Stimulated activated CD8-positive, alpha-beta memory T cell treated with anti-CD3 and anti-CD28 coated beads, Interleukin-4, amount 100 ng/mL, for 48 hours (primary cell): ENCODE measurements around the gene PEAK1.

Experiments used
- DNase-seq: peaks from one replicate; pipeline ENCODE4 v3.0.0-alpha.2; 2020

Gene PEAK1

DNA sequence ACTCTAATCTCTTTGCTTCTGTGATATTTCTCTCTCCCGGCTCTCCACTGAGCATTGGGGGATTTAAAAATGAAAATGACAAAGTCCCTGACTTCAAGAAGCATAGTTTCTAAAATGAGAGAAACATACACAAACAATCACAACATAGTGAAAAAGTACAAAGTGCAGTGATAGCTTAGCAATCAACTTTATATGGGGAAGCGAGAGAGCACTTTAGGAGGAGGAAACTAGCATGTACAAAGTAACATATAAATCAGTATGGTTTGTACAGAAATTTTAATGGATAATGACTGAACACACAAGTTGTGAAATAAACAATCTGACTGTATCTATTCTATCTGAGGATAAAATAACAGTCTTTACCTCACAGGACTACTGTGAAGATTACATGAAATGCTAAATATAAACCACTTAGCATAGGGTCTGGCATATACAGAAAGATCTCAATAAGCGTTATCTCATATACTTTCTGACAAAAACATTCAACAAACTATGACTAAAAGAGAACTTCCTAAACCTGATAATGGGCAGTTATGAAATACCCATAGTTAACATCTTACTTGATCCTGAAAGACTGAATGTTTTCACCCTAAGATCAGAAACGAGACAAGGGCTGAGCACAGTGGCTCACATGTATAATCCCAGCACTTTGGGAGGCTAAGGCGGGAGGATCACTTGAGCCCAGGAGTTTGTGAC is 61.2 kb downstream of the PEAK1 start:
- DNase-seq, result no peak

DNA sequence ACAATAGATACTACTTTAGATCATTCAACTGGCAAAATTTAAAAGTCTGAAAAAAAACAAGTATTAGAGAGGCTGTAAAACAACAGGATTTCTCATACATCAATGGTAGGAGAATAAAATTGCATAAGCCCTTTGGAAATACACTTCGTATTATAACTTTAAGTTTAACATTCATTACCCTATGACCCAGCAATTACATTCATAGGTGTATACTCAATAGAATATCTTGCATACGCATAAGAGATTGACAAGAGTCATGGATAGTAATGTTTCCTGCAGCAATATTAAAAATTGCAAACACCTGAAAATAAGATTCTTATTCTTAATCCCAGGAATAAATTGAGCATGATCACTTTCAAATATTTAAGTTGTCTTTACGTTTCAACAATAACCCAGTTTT is 63.6 kb downstream of the PEAK1 start:
- no peak for DNase-seq

DNA sequence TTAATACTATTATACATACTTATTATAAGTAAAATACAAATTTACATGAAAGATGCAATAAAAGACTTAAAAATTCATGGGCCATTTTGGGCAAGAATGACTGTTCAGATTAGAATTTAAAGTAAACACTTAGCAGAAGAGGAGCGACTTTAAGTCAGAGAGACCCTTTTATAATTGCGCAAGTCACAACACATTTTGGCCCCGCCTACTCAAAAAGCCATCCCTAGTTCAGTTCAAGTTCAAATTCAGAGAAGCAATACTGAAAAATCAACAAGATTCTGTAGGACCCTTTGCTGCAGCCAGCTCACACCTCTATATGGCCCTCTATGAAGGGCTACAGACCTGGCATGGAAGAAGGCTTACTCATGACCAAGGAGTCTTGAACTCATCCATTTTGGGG is 64.6 kb downstream of the PEAK1 start:
- DNase-seq, result no peak

DNA sequence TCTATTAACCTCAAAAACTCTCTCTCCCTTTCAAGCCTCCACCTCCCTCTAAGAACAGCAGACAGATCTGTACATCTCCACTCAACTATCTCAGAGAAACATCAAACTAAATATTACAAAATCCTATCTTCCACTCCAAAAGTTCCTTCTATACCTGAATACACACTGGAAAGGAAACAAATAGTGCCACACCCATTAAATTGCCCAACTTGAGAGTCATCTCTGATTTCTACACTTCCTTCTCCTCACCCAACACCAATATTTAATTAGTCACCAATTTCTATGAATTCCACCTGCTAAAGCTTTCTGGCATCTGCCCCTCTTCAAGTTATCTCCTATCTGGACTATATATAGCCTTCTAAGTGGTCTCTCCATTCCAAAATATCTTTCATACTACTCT is 65.8 kb downstream of the PEAK1 start:
- DNase-seq, result no peak

DNA sequence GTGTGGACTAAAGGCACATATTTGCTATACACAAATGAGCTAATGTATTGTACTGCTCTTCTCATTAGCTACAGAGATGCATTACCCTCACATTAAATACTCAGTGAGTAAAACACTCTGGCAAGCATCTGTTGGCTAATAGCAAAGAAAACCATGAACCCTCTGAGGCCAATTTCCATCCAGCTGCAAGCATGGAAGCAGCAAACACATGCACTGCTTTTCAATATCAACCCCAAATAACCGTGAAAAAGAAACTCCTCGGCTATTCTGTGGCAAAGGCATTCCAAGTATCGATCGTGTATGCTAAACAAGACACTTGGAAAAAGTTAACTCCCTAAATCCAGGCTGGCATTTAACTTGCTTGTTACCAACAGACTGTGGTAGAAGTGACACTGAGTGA is 67.0 kb downstream of the PEAK1 start:
- no peak for DNase-seq

DNA sequence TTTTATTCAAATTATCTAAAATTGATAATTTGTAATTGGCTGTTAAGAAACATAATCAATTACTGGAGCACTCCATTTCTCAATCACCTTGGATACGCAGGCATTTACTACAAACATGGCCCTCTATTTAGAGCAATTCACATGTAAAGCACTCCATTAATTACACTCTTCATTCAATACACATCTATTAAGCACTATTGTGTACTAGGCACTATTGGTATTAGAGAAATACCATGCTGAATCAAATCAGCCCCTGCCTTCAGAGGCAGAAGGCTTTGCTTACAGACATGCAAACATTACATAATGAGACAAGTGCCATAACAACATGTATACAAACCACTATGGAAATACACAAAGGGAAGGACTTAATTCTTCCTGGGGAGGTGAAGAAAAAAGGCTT is 69.1 kb downstream of the PEAK1 start:
- DNase-seq, result no peak

DNA sequence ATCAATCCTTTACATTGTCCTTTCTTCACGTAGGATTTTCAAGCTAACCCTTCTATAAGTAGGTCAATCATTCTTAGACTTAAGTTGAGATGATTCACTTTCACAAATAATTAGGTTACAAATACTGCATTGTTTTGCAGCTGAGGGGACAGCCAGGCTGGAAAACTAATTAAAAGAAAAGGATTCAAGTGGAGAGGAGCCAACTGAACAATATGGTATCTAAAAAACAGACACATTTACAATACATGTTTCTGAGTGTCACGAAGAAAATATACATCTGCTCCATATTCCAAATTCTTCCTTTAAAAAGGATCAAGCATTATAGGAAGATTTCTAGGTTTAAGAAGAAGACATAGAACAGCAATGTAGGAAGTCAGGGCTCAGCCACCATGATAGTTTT is 70.2 kb downstream of the PEAK1 start:
- no peak for DNase-seq

DNA sequence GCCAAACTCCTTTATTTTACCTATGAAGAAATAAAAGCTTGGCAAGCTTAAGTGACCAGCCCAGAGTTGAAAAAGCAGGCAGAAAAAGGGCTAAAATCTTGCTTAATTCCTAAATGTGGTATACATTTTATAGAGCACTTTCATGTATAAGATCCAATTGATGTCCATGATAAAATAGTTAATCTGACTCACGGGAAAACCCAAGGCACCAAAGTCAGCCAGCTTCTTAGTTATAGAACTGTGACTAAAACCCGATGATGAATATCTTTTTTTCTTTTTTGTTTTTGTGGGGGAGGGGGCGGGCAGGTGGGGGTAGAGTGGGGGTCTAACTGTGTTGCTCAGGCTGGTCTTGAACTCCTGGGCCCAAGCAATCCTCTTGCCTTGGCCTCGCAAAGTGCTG is 71.4 kb downstream of the PEAK1 start:
- DNase-seq, result no peak

DNA sequence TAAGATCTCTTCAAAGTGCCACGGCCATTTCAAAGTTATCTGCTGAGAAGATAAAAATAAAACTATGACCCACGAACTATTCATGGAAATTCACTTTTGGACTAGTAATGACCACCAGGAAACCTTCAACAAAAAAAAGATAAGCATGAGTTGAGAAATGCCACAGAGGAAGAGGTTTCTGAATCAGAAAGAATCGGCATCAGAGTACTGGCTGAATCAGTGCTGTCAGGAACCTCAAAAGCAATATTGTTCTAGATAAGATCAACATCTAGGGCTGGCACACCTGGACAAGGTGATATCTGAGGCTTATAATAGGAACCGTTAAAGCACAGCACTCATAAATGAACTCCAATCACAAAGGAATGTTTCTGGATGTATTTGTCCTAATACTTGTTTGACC is 72.7 kb downstream of the PEAK1 start:
- DNase-seq, result no peak

DNA sequence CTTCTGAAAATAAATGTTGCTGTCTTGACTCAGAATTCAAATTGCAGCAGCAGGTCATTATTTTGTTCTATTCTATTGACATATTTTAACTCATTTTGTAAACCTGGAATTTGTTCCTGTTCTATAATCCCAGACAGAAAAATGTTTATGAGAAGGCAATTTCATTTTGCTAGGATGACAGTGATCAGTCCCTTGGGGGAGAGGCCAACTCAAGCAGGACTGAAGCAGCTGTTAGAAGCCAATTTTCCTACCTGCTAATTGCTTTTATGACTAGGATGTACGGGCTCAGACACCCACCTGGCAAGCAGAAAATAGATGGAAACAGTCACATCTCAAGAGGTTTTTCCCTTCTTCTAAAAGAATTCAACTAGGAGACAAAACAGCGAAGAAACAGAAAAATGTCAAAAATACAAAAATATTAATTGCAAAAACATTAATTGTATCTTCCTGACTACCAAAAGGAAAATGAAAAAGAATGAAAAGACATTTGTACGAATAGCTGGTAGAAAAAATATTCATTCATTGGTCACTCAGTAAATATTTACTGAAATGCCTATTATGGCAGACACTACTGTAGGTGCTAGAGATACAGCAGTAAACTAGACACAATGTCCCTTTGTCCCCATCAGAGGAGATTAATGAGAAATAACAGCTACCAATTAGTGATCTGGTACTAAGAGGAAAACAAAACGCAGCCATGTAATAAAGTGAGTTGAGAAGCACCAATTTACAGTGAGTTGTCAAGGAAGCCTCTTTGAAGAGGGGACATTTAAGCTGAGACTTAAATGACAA is 73.5 kb downstream of the PEAK1 start:
- DNase-seq, result no peak

DNA sequence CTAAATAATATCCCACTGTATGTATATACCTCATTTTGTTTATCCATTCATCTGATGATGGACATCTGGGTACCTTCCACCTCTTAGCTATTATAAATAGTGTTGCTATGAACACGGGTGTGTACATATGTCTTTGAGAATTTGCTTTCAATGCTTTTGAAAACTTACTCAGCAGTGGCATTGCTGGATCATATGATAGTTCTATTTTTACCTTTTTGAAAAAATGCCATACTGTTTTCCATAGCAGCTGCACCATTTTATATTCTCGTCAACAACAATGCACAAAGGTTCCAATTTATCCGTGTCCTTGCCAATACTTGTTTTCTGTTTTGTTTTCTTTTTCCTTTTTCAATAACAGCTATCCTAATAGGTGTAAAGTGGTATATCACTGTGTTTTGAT is 77.1 kb downstream of the PEAK1 start:
- no peak for DNase-seq

DNA sequence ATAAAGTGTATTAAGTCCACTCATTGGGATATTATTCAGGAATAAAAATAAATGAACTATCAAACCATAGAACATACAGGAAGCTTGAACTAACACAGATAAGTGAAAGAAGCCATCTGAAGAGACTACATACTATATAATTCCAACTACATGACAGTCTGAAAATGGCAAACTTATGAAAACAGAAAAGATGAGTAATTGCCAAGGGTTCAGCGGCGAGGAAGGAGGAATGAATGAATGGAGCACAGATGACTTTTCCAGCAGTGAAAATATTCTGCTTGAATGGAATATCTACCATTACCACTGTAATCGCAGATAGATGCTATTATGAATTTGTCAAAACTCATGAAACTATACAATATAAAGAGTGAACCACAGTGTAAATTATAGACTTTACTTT is 79.7 kb downstream of the PEAK1 start:
- DNase-seq, result no peak

DNA sequence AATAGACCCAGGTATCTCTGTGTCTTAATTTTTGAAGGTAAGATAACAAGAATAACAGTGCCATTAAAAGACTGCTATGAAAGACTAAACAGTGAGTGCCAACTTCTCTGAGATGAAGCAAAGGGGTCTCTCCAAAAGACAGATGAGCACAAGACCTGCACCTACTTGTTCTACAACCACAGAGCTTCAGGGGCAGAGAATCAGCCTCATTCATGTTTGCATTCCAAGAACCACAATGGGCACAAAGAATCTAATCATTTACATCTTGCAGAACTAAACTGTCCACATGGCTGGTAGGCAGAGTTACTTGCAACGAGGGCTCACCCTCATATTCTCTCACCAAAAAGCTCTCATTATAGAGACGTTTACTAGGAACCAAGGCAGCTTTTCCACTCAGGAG is 83.9 kb downstream of the PEAK1 start:
- DNase-seq, result no peak

DNA sequence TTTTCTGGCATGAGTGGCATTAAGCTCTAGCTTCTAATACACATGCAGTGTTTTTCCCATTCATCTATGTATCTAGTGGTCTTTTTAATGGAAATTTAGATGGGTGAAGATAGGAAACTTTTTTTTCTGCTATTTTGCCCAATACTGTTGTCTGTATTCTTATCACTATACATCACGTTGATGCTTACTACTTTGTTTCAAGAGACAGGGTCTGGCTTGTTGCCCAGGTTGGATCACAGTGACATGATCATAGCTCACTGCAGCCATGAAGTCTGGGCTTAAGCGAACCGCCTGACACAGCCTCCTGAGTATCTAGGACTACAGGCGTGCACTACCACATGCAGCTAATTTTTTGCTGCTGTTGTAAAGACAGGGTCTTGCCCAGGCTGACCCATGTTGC is 84.6 kb downstream of the PEAK1 start:
- no peak for DNase-seq

DNA sequence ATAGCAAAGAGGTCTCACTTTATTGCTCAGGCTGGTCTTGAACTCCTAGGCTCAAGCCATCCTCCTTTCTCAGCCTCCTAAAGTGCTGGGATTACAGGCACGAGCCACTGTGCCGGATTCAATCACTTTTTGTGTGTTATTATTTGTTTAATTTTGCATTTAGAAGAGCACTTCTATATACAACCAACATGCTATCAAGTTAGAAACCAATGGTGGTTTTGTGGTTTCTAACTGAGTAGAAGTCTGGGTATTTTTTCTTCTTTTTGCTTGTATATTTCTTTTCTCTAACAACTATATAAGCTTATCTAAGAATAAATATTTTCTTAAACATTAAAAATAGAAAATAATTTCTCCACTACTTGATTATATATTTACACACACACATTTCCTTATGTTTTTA is 86.7 kb downstream of the PEAK1 start:
- DNase-seq, result no peak

DNA sequence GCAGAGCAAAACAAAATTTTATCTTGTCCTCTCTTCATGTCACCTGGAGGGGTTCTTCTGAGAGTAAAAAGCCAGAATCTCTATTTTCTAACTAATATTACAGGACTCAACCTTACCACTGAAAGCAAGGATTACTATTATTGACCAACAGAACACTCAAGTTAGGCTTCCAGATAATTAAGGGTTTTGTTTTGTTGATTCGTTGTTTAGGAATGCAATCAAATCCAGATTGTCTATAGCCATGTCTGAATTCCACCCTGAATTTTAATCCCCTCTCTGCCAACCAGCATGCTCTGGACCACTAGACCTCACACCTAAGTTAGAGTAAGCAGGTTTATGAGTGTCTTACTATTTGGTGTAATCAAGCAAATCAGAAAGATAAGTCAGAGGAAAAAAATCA is 90.7 kb downstream of the PEAK1 start:
- no peak for DNase-seq

DNA sequence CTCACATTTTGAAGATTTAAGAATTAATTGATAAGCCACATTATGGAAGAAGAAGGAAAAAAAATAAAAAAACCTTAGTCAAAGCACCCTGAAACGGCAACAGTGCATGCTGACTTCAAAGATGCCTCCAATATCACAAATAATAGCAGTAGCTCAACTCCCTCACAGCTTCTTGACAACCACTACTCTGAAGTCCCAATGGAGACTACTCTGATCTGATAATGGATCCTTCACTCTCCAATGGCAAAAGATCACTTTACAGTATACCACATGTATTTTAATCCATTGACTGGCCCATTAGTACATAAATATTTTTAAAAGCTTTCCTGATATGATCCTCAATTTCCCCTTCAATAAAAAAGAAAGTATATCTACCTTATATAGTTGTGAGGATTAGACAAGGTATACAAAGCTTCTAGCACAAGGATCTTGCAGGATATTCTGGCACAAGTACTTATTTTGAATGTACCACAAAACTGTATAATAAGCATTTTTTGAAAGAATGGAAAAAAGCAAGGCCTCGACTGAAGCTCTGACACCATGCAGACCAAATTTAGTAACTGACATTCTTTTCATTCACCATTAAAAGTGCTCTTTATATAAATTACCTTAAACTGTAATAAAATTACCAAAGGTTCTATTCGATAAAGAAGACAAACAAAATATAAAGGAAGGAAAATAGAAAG is 91.9 kb downstream of the PEAK1 start:
- DNase-seq, result no peak

DNA sequence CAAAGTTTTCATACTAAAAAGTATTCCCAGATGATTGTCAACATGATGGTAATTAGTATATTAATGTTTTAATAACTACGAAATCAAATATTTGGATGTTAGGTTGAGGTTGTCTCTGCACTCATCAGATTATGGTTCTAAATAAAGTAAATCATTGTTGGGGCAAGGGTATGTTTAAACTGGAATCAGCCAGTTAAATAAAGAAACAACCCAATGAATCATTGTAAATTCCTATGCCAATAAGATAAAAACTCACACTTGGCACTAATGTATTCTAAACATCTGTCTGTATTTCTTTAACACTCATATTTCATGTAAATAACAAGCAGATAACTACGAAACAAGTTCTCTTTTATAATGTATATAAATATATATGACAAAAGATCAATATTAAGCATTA is 92.7 kb downstream of the PEAK1 start:
- no peak for DNase-seq

DNA sequence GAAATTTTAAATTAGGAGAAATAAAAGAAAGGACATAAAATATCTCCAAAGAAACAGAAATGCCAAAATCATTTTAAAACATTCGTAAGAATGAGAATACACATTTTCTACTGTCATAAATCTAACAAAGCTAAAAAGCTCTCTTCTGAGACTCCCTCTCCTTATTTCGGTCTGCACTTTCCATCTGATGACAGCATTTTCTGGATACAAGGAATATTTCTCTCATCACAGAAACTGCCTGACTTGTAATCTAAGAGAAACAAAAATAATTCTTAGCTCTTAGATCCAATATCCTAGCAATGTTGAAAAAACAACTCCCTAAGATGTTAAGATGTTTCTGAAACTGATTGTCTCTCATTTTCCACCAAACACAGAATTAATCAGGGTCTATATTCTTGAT is 93.5 kb downstream of the PEAK1 start:
- DNase-seq, result no peak

DNA sequence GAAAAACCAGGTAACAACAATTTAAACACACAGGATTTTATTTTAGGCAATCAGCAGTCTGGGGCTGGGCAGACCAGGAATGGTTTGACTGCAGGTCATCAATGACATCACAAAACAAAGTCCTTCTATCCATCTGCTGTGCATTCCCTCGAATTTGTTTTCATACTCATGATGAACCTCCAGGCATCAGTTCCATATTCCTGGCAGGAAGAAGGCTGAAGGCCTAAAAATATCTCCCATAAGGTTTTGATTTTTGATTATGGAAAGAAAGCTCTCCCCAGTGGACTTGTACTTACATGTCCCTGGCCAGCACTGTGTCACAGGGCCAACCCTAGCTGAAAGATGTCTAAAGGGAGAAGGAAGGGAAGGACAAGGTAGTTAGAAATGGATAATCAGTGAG is 107.4 kb downstream of the PEAK1 start:
- DNase-seq, result no peak

DNA sequence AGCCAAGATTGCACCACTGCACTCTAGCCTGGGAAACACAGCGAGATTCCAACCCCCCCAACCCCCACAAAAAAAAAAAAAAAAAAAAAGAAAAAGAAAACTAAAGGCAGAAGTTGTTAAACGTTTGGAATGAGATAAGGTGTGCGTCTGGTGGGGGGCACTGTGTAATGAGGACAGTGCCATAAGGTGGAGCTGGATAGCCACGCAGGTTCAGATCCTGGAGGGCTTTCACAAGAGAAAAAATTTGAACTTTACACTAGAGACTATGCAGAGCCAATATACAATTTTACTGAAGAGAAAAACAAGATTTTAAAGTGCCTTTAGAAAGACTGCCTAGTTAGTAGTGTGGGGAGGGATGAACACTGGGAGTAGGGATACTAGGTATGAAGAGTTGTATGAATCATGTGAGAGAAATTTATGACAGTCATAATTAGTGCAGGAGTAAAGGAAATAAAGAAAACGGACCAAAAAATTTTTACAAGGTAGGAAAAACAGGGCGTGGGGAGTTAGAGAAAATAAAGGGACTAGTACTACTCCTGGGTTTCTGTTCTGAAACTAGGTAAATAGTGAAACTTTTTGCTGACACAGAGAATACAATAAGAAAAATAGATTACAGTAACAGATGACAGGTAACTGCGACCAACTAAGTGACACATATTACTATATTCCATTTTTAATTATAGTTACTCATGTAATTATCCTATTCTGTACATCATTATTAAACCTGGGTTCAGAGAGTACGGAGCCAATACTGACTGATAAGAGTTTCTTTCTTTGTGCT is 108.1 kb downstream of the PEAK1 start:
- no peak for DNase-seq

DNA sequence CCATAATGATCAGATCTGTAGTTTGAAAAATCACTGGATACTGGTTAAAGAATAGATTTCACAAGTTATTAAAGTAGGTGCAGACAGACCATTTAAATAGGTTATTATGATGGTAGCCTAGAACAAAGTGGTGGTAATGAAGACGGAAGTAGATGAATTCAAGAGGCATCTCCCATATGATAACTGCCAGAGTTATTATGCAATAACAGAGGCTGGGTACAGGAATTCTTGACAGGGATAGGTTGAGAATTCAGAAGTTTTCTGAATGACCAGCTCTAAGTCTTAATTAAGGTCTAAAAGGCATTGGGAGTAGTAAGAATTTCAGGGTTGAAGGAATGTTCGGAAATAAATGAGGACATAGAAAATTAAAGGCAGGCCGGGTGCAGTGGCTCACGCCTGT is 108.9 kb downstream of the PEAK1 start:
- DNase-seq, result no peak

DNA sequence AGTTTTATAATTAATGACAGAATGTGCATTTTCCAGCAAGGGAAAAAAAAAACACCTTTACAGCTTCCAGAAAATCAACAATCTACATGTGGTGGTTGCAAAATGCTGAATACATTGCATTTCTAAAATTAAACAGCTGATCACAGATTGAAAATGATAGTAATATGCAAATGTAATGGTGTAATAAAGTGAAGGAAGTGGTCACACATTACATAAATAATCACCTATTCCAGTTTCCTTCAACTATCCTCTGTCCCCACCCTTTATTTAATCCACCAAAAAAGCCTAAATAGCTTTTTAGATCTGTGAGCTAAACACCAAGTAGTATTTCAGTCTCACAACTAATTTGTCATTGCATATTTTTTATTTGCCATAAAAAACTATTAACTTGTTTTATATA is 110.5 kb downstream of the PEAK1 start:
- no peak for DNase-seq

DNA sequence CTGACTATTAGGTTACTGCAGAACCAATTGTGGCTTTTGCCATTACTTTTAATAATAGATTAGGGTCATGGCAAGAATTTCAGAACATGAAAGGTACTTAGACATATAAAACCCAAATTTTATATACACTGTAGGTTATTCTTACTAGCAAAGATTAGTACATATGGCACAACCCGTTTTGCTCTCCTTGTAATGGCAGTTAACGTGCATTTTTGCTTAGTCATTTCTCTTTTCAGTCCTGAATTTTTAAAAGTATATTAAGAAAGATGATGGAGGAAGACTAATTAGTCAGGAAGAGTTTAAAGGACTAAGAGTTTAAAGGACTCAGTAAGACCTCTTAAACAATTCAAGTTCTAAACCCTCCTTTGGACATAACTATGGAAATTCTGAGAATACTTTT is 114.0 kb downstream of the PEAK1 start:
- DNase-seq, result no peak
